Kidney (tissue), 14 donors: ENCODE measurements around the gene BAX. TPM values are rescaled to one million over a fixed set of nuclear protein-coding genes. Genes with fewer than 3 reads are reported as not detected.

ENCODE experiments used
- DNase-seq, 5 donors: peaks; one replicate each; pipeline ENCODE4 v3.0.0-alpha.2; 2013 to 2020
- FAIRE-seq: peaks from 2 replicates; lab custom pipeline; 2012; peaks lifted over from hg19 to GRCh38; lab: Jason Lieb, UNC
- H3K27ac ChIP-seq, 2 donors: one replicate each; pipeline ENCODE4 v1.7.0; 2013; ENCODE audit warnings: low read depth in 2 of 2, low read length in 2 of 2, inconsistent platforms in 1 of 2
- H3K27me3 ChIP-seq: one replicate; pipeline ENCODE4 v1.7.1; 2013; ENCODE audit warnings: low read length, inconsistent platforms; ENCODE audit not compliant: control insufficient read depth, insufficient read depth
- H3K36me3 ChIP-seq, 3 donors: one replicate each; pipeline versions ENCODE4 v1.7.0 to v1.7.1; 2013; ENCODE audit warnings: low read length in 3 of 3, control low read depth in 1 of 3, inconsistent platforms in 1 of 3; ENCODE audit not compliant: insufficient read depth in 3 of 3, control insufficient read depth in 2 of 3
- H3K4me1 ChIP-seq, 3 donors: one replicate each; pipeline versions ENCODE4 v1.7.0 to v1.7.1; 2013; ENCODE audit warnings: low read length in 3 of 3, inconsistent platforms in 1 of 3, low read depth in 1 of 3; ENCODE audit not compliant: control insufficient read depth in 2 of 3, insufficient read depth in 2 of 3
- H3K4me3 ChIP-seq, 3 donors: one replicate each; pipeline versions ENCODE4 v1.7.0 to v1.8.1; 2013; ENCODE audit warnings: low read length in 3 of 3, control low read depth in 1 of 3, inconsistent platforms in 1 of 3
- H3K9ac ChIP-seq, 3 donors: one replicate each; pipeline versions ENCODE4 v1.7.0 to v1.7.1; 2013; ENCODE audit warnings: low read length in 3 of 3, control low read depth in 1 of 3, inconsistent platforms in 1 of 3
- H3K9me3 ChIP-seq, 3 donors: one replicate each; pipeline versions ENCODE4 v1.7.0 to v1.7.1; 2013; ENCODE audit warnings: low read length in 3 of 3, control low read depth in 1 of 3, inconsistent platforms in 1 of 3; ENCODE audit not compliant: control insufficient read depth in 2 of 3, insufficient read depth in 1 of 3
- CTCF ChIP-seq: IDR thresholded peaks from 3 replicates; pipeline ENCODE4 v1.5.1; 2012; ENCODE audit warnings: mild to moderate bottlenecking, moderate library complexity, borderline replicate concordance; ENCODE audit not compliant: insufficient read depth; ENCODE audit errors: extremely low read depth
- intact Hi-C: fragments of 100-400 bp; cut with DNase I; formaldehyde crosslinking; loops from one replicate; pipeline ENCODE4 v1.11.1; 2022
- polyA plus RNA-seq: library from polyadenylated mRNA; stranded (reverse); fragments of 350-450 nt; fragmentation: Illumina TruSeq; extraction: RNeasy Lipid Tissue Mini Kit (QIAGEN cat#74804); gene quantifications from one replicate; pipeline ENCODE4 v1.2.3, GENCODE V29; 2014; ENCODE audit warnings: low read depth, low replicate concordance; ENCODE audit not compliant: insufficient read depth
- total RNA-seq: library from RNA; stranded (reverse); fragmentation: NEBNext Ultra II Directional; extraction: Animal tissue kit (Norgen Biotek cat#: 25700); gene quantifications from one replicate; pipeline ENCODE4 v1.2.1, GENCODE V29; 2021
- donor health status: control.
- donor health status: control.
- donor health status: control.
- donor health status: control.
- donor health status: control.
- donor health status: DM: yes; HTN: yes; CAD: no.
- donor health status: Normal renal cell carcinoma (clear cell type).

BAX gene
- total and polyA plus RNA-seq, 2 donors from 2014 or later, result 76.7 to 141 TPM

GRCh38 chr19:48992581-48993174 is 38.0 kb downstream of the BAX start:
- Histone ChIP-seq H3K4me3 (peak overlapping the region; percentile 72 to 97 (median 78)), H3K9me3 (no peaks in the 10 kb centered on the region), H3K27me3 (no peaks in the 10 kb centered on the region), H3K4me1 (peaks cover 0 to 27% (median 11%) of the 10 kb centered on the region in 3 donors), H3K9ac (peak overlapping the region; percentile 65 to 99 (median 81)), H3K27ac (peak overlapping the region; percentile 87 to 95), H3K36me3 (peaks cover 0 to 4% (median 2%) of the 10 kb centered on the region in 3 donors)
- DNase-seq (no peak), FAIRE-seq (no peak)
- no peak for TF ChIP-seq CTCF
- intact Hi-C loops, result no loop called here

- FAIRE-seq, result peak; percentile 96
- Histone ChIP-seq H3K36me3 (peaks cover 0 to under 1% (median 0%) of the 10 kb centered on the region in 3 donors), H3K4me3 (peak within 1 kb of the TSS; percentile 78 to 97 (median 88)), H3K27ac (peak within 1 kb of the TSS; percentile 96 to 99), H3K27me3 (no peaks in the 10 kb centered on the region), H3K4me1 (peaks cover 0 to 27% (median 11%) of the 10 kb centered on the region in 3 donors), H3K9me3 (no peaks in the 10 kb centered on the region), H3K9ac (peak within 1 kb of the TSS; percentile 65 to 99 (median 87))
- peak; percentile 100 for DNase-seq
- TF ChIP-seq CTCF, result peak; percentile 86
- intact Hi-C loops, result no loop called here
These were observed 38.7 kb downstream of the BAX start, which contains the start of the genes GYS1 and RUVBL2 for GRCh38 chr19:48993175-48994034. GYS1 (minus strand) TSS chr19:48993309; CDS start chr19:48993112, 197 bp downstream. RUVBL2 (plus strand) TSS chr19:48993887; CDS start chr19:48993912, 25 bp downstream.

- no peaks in the 10 kb centered on the region for H3K27me3 ChIP-seq
- H3K9me3 ChIP-seq, result no peaks in the 10 kb centered on the region
- peak overlapping the region; percentile 11 to 87 (median 82) for H3K9ac ChIP-seq
- no peaks in the 10 kb centered on the region for H3K36me3 ChIP-seq
- intact Hi-C loops, result no loop called here
- DNase-seq (no peak), FAIRE-seq (no peak)
- H3K4me3 ChIP-seq, result peak overlapping the region; percentile 56 to 97 (median 88)
- H3K4me1 ChIP-seq, result peaks cover 0 to 27% (median 11%) of the 10 kb centered on the region in 3 donors
- peak overlapping the region; percentile 39 to 99 for H3K27ac ChIP-seq
- TF ChIP-seq CTCF, result no peak
These were observed 39.3 kb downstream of the BAX start for GRCh38 chr19:48994035-48994386.
